Prostate gland (tissue), 2 donors: Measurements from ENCODE around the gene ARPP19. TPM values are rescaled to one million over a fixed set of nuclear protein-coding genes. Genes with fewer than 3 reads are reported as not detected.

Source experiments
- DNase-seq: peaks from one replicate; pipeline ENCODE4 v3.0.0-alpha.2; 2019; ENCODE audit warnings: low spot score
- H3K27ac ChIP-seq, 2 donors: fragments of 200-600 bp; sonication (generic); 2 replicates each; pipeline ENCODE4 v1.5.1; 2017 to 2019
- H3K27me3 ChIP-seq: fragments of 200-600 bp; sonication (generic); replicated peaks from 2 replicates; pipeline ENCODE4 v1.5.1; 2019; ENCODE audit not compliant: insufficient read depth
- H3K36me3 ChIP-seq, 2 donors: fragments of 200-600 bp; sonication (generic); 1 replicate in 1 of 2; 2 replicates in 1 of 2; pipeline versions ENCODE4 v1.5.1 to v1.8.1; 2017 to 2019
- H3K4me1 ChIP-seq: fragments of 200-600 bp; sonication (generic); replicated peaks from 2 replicates; pipeline ENCODE4 v1.5.1; 2019
- H3K4me3 ChIP-seq, 2 donors: fragments of 200-600 bp; sonication (generic); 2 replicates each; pipeline ENCODE4 v1.5.1; 2017 to 2019
- H3K9me3 ChIP-seq: fragments of 200-600 bp; sonication (generic); 2 replicates; pipeline ENCODE4 v1.5.1; 2017
- POLR2A ChIP-seq: fragments of 450-650 bp; IDR thresholded peaks from one replicate; pipeline ENCODE4 v1.6.1; 2016; ENCODE audit warnings: antibody characterized with exemption, mild to moderate bottlenecking
- POLR2AphosphoS5 ChIP-seq: sonication (generic); formaldehyde crosslinking; IDR thresholded peaks from one replicate; pipeline ENCODE4 v1.6.1; 2017; ENCODE audit warnings: antibody characterized with exemption
- WGBS: methylation state at CpG from one replicate; pipeline ENCODE4 v1.1.5; 2018; 5-methylcytosine and 5-hydroxymethylcytosine counted together
- intact Hi-C: fragments of 100-400 bp; cut with DNase I; formaldehyde crosslinking; loops from one replicate; pipeline ENCODE4 v1.14.2; 2022
- total RNA-seq, 2 donors: library from RNA; depleted of rRNA; stranded (reverse); fragments of >200 nt; gene quantifications; one replicate each; pipeline ENCODE4 v1.1.0, GENCODE V29; 2016
- TF ChIP-seq, protein P1 (sequence below), 4 experiments: fragments of 200-600 bp in 2 of 4; fragments of 450-650 bp in 2 of 4; sonication (generic) in 2 of 4; IDR thresholded peaks; 1 replicate in 3 of 4; 2 replicates in 1 of 4; pipeline ENCODE4 v1.5.1; 2016 to 2019; ENCODE audit warnings: antibody characterized with exemption in 4 of 4, mild to moderate bottlenecking in 2 of 4, moderate library complexity in 2 of 4

ARPP19 gene, protein sequence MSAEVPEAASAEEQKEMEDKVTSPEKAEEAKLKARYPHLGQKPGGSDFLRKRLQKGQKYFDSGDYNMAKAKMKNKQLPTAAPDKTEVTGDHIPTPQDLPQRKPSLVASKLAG
- total RNA-seq: 100 to 1,000 TPM in 1 of 2 donors, 10 to 100 TPM in 1; 86.9 to 130 TPM

DNA sequence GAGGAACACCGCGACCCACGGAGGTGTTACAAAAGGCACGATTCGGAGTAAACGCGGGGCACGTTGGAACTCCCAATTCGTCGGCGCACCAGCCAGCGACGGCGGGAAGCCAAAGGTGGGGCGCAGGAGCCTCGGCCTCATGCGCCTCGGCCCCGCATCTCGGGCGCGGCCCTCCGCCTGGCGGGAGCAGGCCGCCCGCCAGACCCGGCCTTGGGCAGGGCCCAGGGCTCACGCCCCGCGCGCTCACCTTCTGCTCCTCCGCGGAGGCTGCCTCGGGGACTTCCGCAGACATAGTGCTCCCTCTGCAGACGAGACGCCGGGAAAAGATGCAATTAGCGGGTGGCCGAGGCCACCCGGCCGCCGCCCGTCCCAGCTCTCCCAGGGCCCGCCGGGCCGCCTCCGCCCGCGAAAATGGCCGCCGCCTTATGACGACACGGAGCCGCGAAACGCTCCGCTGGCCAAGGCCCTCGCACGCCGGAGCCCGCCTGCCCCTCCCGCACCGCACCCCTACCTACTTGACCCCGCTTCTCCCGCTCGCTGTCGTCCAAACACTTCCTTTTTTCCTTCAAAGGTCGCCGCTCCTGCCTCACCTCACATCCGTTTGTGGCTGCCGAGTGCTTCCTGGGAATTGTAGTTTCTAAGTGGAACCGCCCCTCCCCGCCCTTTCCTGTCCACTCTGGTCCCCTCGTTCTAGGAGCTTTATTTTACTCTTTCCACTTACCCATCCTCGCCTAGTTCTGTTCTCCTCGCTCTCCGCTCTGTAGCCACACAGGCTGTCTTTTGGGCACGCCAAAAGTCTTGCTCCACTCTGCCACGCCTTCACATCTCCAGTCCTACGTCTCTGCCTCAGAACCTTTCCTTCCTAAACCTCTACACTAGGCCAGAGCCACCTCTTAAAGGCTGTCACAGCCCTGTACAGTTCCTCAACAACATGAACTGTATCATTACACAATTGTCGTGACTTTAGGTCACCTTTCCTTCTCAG lies at the start of gene ARPP19:
ARPP19 (minus strand) TSS at position 430 of the 985 bp plus-strand sequence; CDS start at position 292, 138 bp downstream.
- DNase-seq: peak; percentile 88
- Histone ChIP-seq H3K9me3 (no peaks in the 10 kb centered on the region), H3K36me3 (no peaks in the 10 kb centered on the region), H3K4me3 (peak within 1 kb of the TSS; percentile 63 to 81), H3K4me1 (no peaks in the 10 kb centered on the region), H3K27ac (peak within 1 kb of the TSS; percentile 91), H3K27me3 (no peaks in the 10 kb centered on the region)
- 5% methylated on average over 81 of the region's 82 CpGs for WGBS
- intact Hi-C loops: loop anchor here (5.0 kb wide), 1 partner anchor 108 kb away; the partner anchor contains the start of gene ATOSA
- peak; percentile 78 for TF ChIP-seq POLR2A
- TF ChIP-seq, protein P1, sequence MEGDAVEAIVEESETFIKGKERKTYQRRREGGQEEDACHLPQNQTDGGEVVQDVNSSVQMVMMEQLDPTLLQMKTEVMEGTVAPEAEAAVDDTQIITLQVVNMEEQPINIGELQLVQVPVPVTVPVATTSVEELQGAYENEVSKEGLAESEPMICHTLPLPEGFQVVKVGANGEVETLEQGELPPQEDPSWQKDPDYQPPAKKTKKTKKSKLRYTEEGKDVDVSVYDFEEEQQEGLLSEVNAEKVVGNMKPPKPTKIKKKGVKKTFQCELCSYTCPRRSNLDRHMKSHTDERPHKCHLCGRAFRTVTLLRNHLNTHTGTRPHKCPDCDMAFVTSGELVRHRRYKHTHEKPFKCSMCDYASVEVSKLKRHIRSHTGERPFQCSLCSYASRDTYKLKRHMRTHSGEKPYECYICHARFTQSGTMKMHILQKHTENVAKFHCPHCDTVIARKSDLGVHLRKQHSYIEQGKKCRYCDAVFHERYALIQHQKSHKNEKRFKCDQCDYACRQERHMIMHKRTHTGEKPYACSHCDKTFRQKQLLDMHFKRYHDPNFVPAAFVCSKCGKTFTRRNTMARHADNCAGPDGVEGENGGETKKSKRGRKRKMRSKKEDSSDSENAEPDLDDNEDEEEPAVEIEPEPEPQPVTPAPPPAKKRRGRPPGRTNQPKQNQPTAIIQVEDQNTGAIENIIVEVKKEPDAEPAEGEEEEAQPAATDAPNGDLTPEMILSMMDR (IDR thresholded peaks at IDR 0.05): peak in 2 of 4 experiments; percentile 25 to 44
- peak; percentile 92 for TF ChIP-seq POLR2AphosphoS5

DNA sequence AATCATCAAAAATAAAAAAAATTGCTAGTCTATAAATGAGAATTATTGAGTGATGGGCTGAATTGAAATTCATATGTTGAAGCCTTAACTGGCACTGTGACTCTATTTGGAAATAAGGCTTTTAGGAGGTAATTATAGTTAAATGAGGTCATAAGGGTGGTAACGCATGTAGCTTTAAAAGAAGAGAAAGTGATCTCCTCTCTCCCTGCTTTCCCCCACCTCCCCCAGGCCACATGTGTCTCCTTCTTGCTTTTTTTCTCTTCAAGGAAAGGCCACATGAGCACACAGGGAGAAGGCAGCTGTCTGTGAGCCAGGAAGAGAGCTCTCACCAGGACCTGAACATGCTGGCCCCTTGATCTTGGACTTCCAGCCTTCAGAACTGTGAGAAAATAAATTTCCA lies 48.2 kb upstream of the ARPP19 start:
- Histone ChIP-seq H3K4me3 (no peak overlapping the region), H3K36me3 (no peaks in the 10 kb centered on the region), H3K27me3 (no peaks in the 10 kb centered on the region), H3K9me3 (no peaks in the 10 kb centered on the region), H3K27ac (no peak overlapping the region), H3K4me1 (no peaks in the 10 kb centered on the region)
- WGBS: 87% methylated on average over 1 of the region's 1 CpG
- no peak for DNase-seq
- TF ChIP-seq POLR2A (no peak), POLR2AphosphoS5 (no peak)
- TF ChIP-seq, protein P1 (IDR thresholded peaks at IDR 0.05): no peak
- intact Hi-C loops: no loop called here

DNA sequence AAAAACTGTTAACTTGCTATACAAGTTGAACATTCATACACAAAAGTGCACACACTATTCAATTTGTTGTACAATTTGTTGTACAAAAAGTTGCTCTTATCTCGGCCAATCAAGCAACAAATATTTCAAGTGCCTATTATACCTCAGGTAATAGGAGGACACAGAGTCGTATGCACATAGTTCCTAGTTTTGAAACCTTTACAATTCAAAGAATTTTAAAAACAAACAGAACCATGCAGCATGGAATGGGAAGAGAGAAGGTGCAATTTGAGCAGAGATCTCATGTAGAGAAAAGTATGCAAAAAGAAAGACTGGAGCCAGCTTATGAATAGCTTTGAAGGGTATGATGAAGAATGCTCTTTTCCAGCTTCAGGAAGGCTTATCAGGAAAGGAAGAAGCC lies 46.5 kb upstream of the ARPP19 start:
- no peak overlapping the region for H3K4me3 ChIP-seq
- WGBS: 66% methylated on average over 2 of the region's 2 CpGs
- no peaks in the 10 kb centered on the region for H3K4me1 ChIP-seq
- no peaks in the 10 kb centered on the region for H3K27me3 ChIP-seq
- TF ChIP-seq POLR2A: no peak
- TF ChIP-seq, protein P1 (IDR thresholded peaks at IDR 0.05): no peak
- TF ChIP-seq POLR2AphosphoS5: no peak
- no peaks in the 10 kb centered on the region for H3K9me3 ChIP-seq
- no peak for DNase-seq
- no peak overlapping the region for H3K27ac ChIP-seq
- intact Hi-C loops: no loop called here
- peaks cover 0 to 2% of the 10 kb centered on the region in 2 donors for H3K36me3 ChIP-seq

DNA sequence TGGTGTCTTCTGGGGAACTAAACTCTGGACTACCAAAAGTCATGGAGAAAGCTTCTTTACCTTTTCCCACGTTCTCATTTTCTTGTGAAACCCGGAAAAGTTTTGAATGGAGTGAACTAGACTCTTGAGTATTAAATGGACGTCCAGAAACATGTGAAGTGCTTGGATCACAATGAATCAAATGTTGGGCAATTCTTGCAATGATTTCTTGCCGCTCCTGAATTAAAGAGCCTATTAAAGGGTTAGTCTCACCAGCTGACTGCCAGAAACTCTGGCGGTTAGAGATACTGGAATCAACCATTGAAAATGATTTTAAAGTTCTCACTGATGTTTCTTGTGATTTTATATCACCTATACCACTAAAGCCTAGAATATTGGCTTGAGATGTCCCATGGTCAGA lies 40.8 kb upstream of the ARPP19 start:
- Histone ChIP-seq H3K36me3 (peaks cover 0 to 13% of the 10 kb centered on the region in 2 donors), H3K9me3 (no peaks in the 10 kb centered on the region), H3K27me3 (no peaks in the 10 kb centered on the region), H3K4me1 (no peaks in the 10 kb centered on the region), H3K27ac (no peak overlapping the region), H3K4me3 (no peak overlapping the region)
- TF ChIP-seq POLR2AphosphoS5 (no peak), POLR2A (no peak)
- TF ChIP-seq, protein P1 (IDR thresholded peaks at IDR 0.05): no peak
- intact Hi-C loops: no loop called here
- no peak for DNase-seq
- 95% methylated on average over 5 of the region's 5 CpGs for WGBS
